ENCODE results near the gene EML4.

DNA sequence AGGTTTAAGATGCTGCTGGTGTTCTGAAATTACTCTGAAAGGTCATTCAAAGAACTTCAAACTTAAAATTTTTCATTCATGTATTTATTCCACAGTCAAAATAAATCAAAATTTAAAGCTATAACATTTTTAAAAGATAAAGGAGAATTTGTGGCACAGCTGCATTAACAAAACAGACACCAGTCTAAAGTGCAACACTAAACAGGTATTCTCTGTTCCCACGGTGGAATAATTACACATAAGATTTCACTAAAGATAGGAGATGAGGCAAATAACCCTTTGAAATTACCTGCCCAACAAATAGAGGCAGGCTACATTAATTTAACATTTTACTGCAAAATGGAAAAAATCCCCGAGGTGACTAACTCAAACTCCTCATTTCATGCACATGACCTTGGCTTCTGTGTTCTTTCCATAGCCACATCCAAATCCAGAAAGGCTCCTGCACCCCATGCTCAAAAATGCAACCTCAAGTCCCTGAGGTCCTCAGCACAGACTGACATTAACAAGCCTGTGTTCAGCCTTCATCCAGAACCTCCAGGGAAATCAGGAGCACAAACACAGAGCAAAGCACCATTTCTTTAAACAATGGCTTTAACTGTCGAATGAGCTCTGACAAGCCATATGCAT is 181.4 kb downstream of the EML4 start:
- TF ChIP-seq, protein P1, sequence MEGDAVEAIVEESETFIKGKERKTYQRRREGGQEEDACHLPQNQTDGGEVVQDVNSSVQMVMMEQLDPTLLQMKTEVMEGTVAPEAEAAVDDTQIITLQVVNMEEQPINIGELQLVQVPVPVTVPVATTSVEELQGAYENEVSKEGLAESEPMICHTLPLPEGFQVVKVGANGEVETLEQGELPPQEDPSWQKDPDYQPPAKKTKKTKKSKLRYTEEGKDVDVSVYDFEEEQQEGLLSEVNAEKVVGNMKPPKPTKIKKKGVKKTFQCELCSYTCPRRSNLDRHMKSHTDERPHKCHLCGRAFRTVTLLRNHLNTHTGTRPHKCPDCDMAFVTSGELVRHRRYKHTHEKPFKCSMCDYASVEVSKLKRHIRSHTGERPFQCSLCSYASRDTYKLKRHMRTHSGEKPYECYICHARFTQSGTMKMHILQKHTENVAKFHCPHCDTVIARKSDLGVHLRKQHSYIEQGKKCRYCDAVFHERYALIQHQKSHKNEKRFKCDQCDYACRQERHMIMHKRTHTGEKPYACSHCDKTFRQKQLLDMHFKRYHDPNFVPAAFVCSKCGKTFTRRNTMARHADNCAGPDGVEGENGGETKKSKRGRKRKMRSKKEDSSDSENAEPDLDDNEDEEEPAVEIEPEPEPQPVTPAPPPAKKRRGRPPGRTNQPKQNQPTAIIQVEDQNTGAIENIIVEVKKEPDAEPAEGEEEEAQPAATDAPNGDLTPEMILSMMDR (IDR thresholded peaks at IDR 0.05): no peak
- TF ChIP-seq SIN3A (IDR thresholded peaks at IDR 0.05; ENCODE audit: borderline replicate concordance, insufficient read depth, low read depth, low read length): no peak
- TF ChIP-seq POLR2AphosphoS5 (IDR thresholded peaks at IDR 0.05; ENCODE audit: low read depth, low read length): no peak
- no peak for TF ChIP-seq TCF7L2 (IDR thresholded peaks at IDR 0.05; ENCODE audit: low read depth, low read length)
- TF ChIP-seq, protein P2, sequence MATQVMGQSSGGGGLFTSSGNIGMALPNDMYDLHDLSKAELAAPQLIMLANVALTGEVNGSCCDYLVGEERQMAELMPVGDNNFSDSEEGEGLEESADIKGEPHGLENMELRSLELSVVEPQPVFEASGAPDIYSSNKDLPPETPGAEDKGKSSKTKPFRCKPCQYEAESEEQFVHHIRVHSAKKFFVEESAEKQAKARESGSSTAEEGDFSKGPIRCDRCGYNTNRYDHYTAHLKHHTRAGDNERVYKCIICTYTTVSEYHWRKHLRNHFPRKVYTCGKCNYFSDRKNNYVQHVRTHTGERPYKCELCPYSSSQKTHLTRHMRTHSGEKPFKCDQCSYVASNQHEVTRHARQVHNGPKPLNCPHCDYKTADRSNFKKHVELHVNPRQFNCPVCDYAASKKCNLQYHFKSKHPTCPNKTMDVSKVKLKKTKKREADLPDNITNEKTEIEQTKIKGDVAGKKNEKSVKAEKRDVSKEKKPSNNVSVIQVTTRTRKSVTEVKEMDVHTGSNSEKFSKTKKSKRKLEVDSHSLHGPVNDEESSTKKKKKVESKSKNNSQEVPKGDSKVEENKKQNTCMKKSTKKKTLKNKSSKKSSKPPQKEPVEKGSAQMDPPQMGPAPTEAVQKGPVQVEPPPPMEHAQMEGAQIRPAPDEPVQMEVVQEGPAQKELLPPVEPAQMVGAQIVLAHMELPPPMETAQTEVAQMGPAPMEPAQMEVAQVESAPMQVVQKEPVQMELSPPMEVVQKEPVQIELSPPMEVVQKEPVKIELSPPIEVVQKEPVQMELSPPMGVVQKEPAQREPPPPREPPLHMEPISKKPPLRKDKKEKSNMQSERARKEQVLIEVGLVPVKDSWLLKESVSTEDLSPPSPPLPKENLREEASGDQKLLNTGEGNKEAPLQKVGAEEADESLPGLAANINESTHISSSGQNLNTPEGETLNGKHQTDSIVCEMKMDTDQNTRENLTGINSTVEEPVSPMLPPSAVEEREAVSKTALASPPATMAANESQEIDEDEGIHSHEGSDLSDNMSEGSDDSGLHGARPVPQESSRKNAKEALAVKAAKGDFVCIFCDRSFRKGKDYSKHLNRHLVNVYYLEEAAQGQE (IDR thresholded peaks at IDR 0.05; ENCODE audit: insufficient read depth in 1 of 2, low read depth in 2 of 2, low read length in 1 of 2): no peak

Measured in Panc1 (cell line).